ENCODE results near the gene ANKRD40CL. TPM values are rescaled to one million over a fixed set of nuclear protein-coding genes. Genes with fewer than 3 reads are reported as not detected.
A peak's percentile ranks its signal among the peaks of the same experiment; 100 is the strongest.

The ANKRD40CL gene, protein sequence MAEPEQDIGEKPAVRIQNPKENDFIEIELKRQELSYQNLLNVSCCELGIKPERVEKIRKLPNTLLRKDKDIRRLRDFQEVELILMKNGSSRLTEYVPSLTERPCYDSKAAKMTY
- not detected for total RNA-seq
- not detected for polyA plus RNA-seq

DNA sequence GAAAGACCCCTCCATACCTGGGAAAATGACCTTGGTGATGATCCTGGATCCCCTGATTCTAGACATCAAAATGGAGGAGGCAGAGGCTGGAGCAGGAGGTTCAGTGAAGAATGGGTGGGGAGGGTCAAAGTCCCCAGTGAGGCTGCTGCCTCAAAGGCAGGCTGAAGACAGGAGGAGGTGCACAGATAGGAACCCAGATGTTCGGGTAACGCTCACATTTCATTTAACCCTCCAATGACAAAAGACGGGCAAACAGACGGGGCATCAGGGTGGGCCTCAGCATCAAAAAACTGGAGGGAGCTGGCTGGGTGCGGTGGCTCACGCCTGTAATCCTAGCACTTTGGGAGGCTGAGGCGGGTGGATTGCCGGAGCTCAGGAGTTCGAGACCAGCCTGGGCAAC, at the start of gene ANKRD40CL:
Gene ANKRD40CL (minus strand): TSS at position 73 of the 400 bp plus-strand sequence. CDS start 605 bp downstream, outside the sequence.
- ATAC-seq (ENCODE audit: low read depth in 2 of 2) = no peak
- H3K4me3 ChIP-seq (ENCODE audit: low read depth, low read length) = no peak within 1 kb of the TSS
- no peaks in the 10 kb centered on the region for H3K36me3 ChIP-seq (ENCODE audit: control insufficient read depth, insufficient read depth, low read length)
- Mint-ChIP-seq H3K4me1 (peaks cover 4 to 11% (median 8%) of the 10 kb centered on the region in 4 donors), H3K27ac (peak within 1 kb of the TSS in 1 of 3 donors; percentile 31), H3K9me3 (peaks cover 0 to 2% (median 0%) of the 10 kb centered on the region in 7 donors), H3K36me3 (no peaks in the 10 kb centered on the region), H3K4me3 (no peak within 1 kb of the TSS), H3K27me3 (peaks cover 25% of the 10 kb centered on the region)
- DNase-seq = no peak
- no peaks in the 10 kb centered on the region for H3K4me1 ChIP-seq (ENCODE audit: control insufficient read depth, insufficient read depth, low read length, poor library complexity, severe bottlenecking)
- no peak within 1 kb of the TSS for H3K27ac ChIP-seq (ENCODE audit: insufficient read depth, low read length, poor library complexity, severe bottlenecking)
- no peaks in the 10 kb centered on the region for H3K9me3 ChIP-seq (ENCODE audit: control insufficient read depth in 2 of 2, low read length in 2 of 2)
- peaks cover 14% of the 10 kb centered on the region for H3K27me3 ChIP-seq (ENCODE audit: control insufficient read depth, insufficient read depth, low read length)

DNA sequence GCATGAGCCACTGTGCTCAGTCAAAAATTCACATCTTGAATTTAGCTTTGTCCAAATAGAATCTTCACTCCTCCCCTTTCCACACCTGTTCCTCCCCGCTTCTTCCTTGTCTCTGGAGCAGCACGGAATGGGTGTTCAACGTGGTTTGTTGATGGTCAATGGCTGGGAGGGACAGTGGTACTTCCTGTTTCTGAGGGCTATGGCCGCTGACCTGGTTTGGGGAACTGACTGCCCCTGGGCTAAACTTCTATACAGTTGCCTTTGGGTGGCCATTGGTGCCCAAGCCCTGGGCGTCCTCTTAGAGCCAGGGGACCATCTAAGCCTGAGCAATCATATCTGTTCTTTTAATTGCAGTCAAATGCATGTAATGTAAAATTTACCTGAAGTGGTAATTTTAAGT, 49.0 kb upstream of the ANKRD40CL start:
- no peak overlapping the region for H3K27ac Mint-ChIP-seq
- H3K4me1 Mint-ChIP-seq = no peaks in the 10 kb centered on the region
- H3K36me3 Mint-ChIP-seq = no peaks in the 10 kb centered on the region
- peaks cover 5% of the 10 kb centered on the region for H3K4me1 ChIP-seq (ENCODE audit: control insufficient read depth, insufficient read depth, low read length, poor library complexity, severe bottlenecking)
- no peaks in the 10 kb centered on the region for H3K9me3 ChIP-seq (ENCODE audit: control insufficient read depth in 2 of 2, low read length in 2 of 2)
- ATAC-seq (ENCODE audit: low read depth in 2 of 2) (no peak), DNase-seq (no peak)
- H3K4me3 Mint-ChIP-seq = no peak overlapping the region
- no peak overlapping the region for H3K4me3 ChIP-seq (ENCODE audit: low read depth, low read length)
- no peaks in the 10 kb centered on the region for H3K9me3 Mint-ChIP-seq
- peaks cover 22% of the 10 kb centered on the region for H3K27me3 Mint-ChIP-seq
- no peaks in the 10 kb centered on the region for H3K36me3 ChIP-seq (ENCODE audit: control insufficient read depth, insufficient read depth, low read length)
- H3K27ac ChIP-seq (ENCODE audit: insufficient read depth, low read length, poor library complexity, severe bottlenecking) = no peak overlapping the region
- peaks cover 2% of the 10 kb centered on the region for H3K27me3 ChIP-seq (ENCODE audit: control insufficient read depth, insufficient read depth, low read length)

DNA sequence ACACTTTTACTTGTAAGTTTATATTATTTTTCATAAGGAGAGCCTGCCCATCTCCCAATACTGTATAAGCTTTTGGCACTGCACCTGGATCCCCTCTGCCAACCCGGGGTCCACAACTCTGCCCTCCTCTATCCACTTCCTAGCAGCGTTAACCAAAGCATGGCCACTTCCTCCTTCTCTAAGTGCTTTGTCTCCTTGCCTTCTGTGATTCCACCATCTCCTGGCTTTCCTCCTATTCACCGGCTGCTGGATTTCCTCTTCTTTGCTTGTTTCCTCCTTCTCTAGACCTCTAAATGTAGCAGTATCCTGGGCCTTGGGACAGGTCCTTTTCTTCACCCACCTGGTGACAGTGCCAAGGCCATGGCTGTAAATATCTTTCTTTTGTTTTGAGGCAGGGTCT, 48.1 kb upstream of the ANKRD40CL start:
- Mint-ChIP-seq H3K4me1 (no peaks in the 10 kb centered on the region), H3K36me3 (no peaks in the 10 kb centered on the region), H3K27me3 (peaks cover 22% of the 10 kb centered on the region), H3K9me3 (no peaks in the 10 kb centered on the region), H3K4me3 (no peak overlapping the region), H3K27ac (no peak overlapping the region)
- DNase-seq = no peak
- H3K27me3 ChIP-seq (ENCODE audit: control insufficient read depth, insufficient read depth, low read length) = peaks cover 2% of the 10 kb centered on the region
- H3K27ac ChIP-seq (ENCODE audit: insufficient read depth, low read length, poor library complexity, severe bottlenecking) = no peak overlapping the region
- no peak for ATAC-seq (ENCODE audit: low read depth in 2 of 2)
- peaks cover 5% of the 10 kb centered on the region for H3K4me1 ChIP-seq (ENCODE audit: control insufficient read depth, insufficient read depth, low read length, poor library complexity, severe bottlenecking)
- H3K36me3 ChIP-seq (ENCODE audit: control insufficient read depth, insufficient read depth, low read length) = no peaks in the 10 kb centered on the region
- H3K9me3 ChIP-seq (ENCODE audit: control insufficient read depth in 2 of 2, low read length in 2 of 2) = no peaks in the 10 kb centered on the region
- H3K4me3 ChIP-seq (ENCODE audit: low read depth, low read length) = no peak overlapping the region

DNA sequence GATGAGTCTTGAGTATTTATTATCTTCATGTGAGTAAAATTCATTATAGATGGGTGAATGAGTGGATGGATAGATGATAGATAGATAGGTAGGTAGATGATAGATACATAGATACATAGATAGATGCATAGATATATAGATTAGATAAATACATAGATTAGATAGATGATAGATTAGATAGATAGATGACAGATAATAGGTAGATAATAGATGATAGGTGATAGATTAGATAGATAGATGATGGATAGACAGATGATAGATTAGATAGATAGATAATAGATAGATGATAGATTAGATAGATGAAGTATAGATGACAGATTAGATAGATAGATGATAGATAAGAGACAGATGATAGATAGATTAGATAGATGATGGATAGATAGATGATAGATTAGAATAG, 46.3 kb upstream of the ANKRD40CL start:
- H3K36me3 Mint-ChIP-seq = peaks cover 4% of the 10 kb centered on the region
- no peak overlapping the region for H3K4me3 Mint-ChIP-seq

DNA sequence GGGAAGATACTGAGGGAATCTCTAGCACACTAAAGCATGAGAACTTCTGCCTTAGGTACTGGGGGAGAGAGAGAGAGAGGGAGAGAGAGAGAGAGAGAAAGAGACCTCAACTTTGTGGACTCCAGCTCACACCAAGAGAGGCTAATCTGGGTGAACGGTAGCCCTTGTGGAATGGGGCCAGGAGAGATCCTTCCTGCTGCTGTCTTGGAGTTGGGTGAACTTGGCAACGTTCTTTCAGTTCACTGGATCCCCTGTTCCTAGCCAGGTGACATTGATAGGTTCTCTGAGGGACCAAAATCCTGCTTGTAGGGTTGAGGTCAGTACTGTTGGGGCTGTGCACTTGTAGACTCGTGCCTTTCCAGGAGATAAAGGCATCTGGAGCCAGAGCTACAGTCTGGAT, 41.6 kb upstream of the ANKRD40CL start:
- ATAC-seq (ENCODE audit: low read depth in 2 of 2) (no peak), DNase-seq (no peak)
- Histone ChIP-seq H3K27ac (ENCODE audit: insufficient read depth, low read length, poor library complexity, severe bottlenecking) (no peak overlapping the region), H3K36me3 (ENCODE audit: control insufficient read depth, insufficient read depth, low read length) (no peaks in the 10 kb centered on the region), H3K9me3 (ENCODE audit: control insufficient read depth in 2 of 2, low read length in 2 of 2) (no peaks in the 10 kb centered on the region), H3K4me3 (ENCODE audit: low read depth, low read length) (no peak overlapping the region), H3K4me1 (ENCODE audit: control insufficient read depth, insufficient read depth, low read length, poor library complexity, severe bottlenecking) (no peaks in the 10 kb centered on the region), H3K27me3 (ENCODE audit: control insufficient read depth, insufficient read depth, low read length) (no peaks in the 10 kb centered on the region)
- H3K27ac Mint-ChIP-seq = no peak overlapping the region
- H3K4me3 Mint-ChIP-seq = no peak overlapping the region
- no peaks in the 10 kb centered on the region for H3K4me1 Mint-ChIP-seq
- H3K27me3 Mint-ChIP-seq = peaks cover 13% of the 10 kb centered on the region
- peaks cover 4% of the 10 kb centered on the region for H3K36me3 Mint-ChIP-seq
- peaks cover 0 to 2% (median 0%) of the 10 kb centered on the region in 7 donors for H3K9me3 Mint-ChIP-seq

More for the DNA sequence above, 46.3 kb upstream of the ANKRD40CL start:
- no peaks in the 10 kb centered on the region for H3K9me3 ChIP-seq (ENCODE audit: control insufficient read depth in 2 of 2, low read length in 2 of 2)
- H3K4me3 ChIP-seq (ENCODE audit: low read depth, low read length) = no peak overlapping the region
- H3K27ac ChIP-seq (ENCODE audit: insufficient read depth, low read length, poor library complexity, severe bottlenecking) = no peak overlapping the region
- ATAC-seq (ENCODE audit: low read depth in 2 of 2) = no peak
- peaks cover 2% of the 10 kb centered on the region for H3K27me3 ChIP-seq (ENCODE audit: control insufficient read depth, insufficient read depth, low read length)
- Mint-ChIP-seq H3K4me1 (no peaks in the 10 kb centered on the region), H3K27ac (no peak overlapping the region), H3K9me3 (peaks cover 0 to 2% (median 0%) of the 10 kb centered on the region in 7 donors), H3K27me3 (peaks cover 22% of the 10 kb centered on the region)
- no peaks in the 10 kb centered on the region for H3K36me3 ChIP-seq (ENCODE audit: control insufficient read depth, insufficient read depth, low read length)
- peaks cover 5% of the 10 kb centered on the region for H3K4me1 ChIP-seq (ENCODE audit: control insufficient read depth, insufficient read depth, low read length, poor library complexity, severe bottlenecking)
- DNase-seq = no peak

DNA sequence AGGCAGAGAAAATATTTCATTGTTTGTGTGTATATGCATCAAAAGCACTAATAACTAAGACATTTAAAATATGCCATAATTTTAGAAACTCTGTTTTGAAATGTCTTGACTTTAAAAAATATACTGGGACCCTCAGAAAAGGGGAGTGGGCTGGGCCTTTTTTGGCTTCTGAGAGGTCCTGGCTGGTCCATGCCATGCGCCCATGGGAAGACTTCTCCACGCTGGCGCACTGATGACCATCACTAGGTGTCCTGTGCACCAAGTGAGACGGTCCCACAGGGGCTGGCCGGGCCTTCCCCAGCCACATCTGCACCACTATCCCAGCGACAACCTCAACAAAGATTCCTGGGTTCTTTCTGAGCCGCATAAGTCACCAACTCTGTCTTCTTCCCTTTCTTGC, 41.1 kb upstream of the ANKRD40CL start:
- Mint-ChIP-seq H3K36me3 (peaks cover 4% of the 10 kb centered on the region), H3K4me3 (no peak overlapping the region), H3K27ac (no peak overlapping the region), H3K9me3 (peaks cover 0 to 2% (median 0%) of the 10 kb centered on the region in 7 donors), H3K27me3 (peaks cover 11% of the 10 kb centered on the region), H3K4me1 (no peaks in the 10 kb centered on the region)
- DNase-seq = no peak
- Histone ChIP-seq H3K4me1 (ENCODE audit: control insufficient read depth, insufficient read depth, low read length, poor library complexity, severe bottlenecking) (no peaks in the 10 kb centered on the region), H3K9me3 (ENCODE audit: control insufficient read depth in 2 of 2, low read length in 2 of 2) (no peaks in the 10 kb centered on the region), H3K4me3 (ENCODE audit: low read depth, low read length) (no peak overlapping the region), H3K27ac (ENCODE audit: insufficient read depth, low read length, poor library complexity, severe bottlenecking) (no peak overlapping the region), H3K27me3 (ENCODE audit: control insufficient read depth, insufficient read depth, low read length) (no peaks in the 10 kb centered on the region), H3K36me3 (ENCODE audit: control insufficient read depth, insufficient read depth, low read length) (no peaks in the 10 kb centered on the region)
- ATAC-seq (ENCODE audit: low read depth in 2 of 2) = no peak

DNA sequence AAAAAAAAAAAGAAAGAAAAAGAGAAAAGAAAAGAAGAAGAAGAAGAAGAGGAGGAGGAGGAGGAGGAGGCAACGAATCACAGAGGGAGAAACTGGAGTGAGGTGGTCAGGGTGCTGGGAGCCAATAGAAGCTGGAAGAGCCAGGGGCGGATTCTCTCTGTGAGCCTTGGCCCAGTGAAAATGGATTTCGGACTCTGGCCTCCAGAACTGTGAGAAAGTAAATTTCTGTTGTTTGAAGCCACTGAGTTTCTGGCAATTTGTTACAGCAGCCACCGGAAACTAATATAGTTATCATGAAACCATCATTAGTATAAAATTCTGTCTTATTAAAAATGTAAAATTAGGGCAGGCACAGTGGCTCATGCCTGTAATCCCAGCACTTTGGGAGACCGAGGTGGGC, 40.4 kb upstream of the ANKRD40CL start:
- H3K27me3 Mint-ChIP-seq = peaks cover 7% of the 10 kb centered on the region

DNA sequence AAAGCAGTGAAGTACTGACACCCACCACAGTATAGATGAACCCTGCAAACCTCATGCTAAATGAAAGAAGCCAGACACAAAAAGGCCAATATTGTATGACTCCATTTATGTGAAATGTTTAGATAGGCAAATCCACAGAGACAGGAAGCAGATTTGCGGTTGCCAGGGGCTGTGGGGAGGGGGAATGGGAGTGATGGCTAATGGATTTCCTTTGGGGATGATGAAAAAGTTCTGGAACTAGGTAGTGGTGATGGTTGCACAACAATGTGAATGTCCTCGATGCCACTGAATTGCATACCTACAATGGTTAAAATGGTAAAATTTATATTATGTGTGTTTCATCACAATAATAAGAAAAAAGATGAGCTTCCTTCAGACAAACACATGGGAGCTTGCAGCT, 39.7 kb upstream of the ANKRD40CL start:
- no peak for ATAC-seq (ENCODE audit: low read depth in 2 of 2)
- Mint-ChIP-seq H3K4me1 (no peaks in the 10 kb centered on the region), H3K27ac (no peak overlapping the region), H3K36me3 (peaks cover 4% of the 10 kb centered on the region), H3K9me3 (peaks cover 0 to 2% (median 0%) of the 10 kb centered on the region in 7 donors), H3K27me3 (peaks cover 4% of the 10 kb centered on the region), H3K4me3 (no peak overlapping the region)
- no peaks in the 10 kb centered on the region for H3K36me3 ChIP-seq (ENCODE audit: control insufficient read depth, insufficient read depth, low read length)
- no peak overlapping the region for H3K27ac ChIP-seq (ENCODE audit: insufficient read depth, low read length, poor library complexity, severe bottlenecking)
- DNase-seq = no peak
- no peak overlapping the region for H3K4me3 ChIP-seq (ENCODE audit: low read depth, low read length)
- no peaks in the 10 kb centered on the region for H3K9me3 ChIP-seq (ENCODE audit: control insufficient read depth in 2 of 2, low read length in 2 of 2)
- no peaks in the 10 kb centered on the region for H3K4me1 ChIP-seq (ENCODE audit: control insufficient read depth, insufficient read depth, low read length, poor library complexity, severe bottlenecking)
- H3K27me3 ChIP-seq (ENCODE audit: control insufficient read depth, insufficient read depth, low read length) = no peaks in the 10 kb centered on the region

More for the DNA sequence above, 40.4 kb upstream of the ANKRD40CL start:
- no peak overlapping the region for H3K27ac ChIP-seq (ENCODE audit: insufficient read depth, low read length, poor library complexity, severe bottlenecking)
- DNase-seq (no peak), ATAC-seq (ENCODE audit: low read depth in 2 of 2) (no peak)
- Mint-ChIP-seq H3K4me1 (no peaks in the 10 kb centered on the region), H3K4me3 (no peak overlapping the region), H3K36me3 (peaks cover 4% of the 10 kb centered on the region), H3K27ac (no peak overlapping the region), H3K9me3 (peaks cover 0 to 2% (median 0%) of the 10 kb centered on the region in 7 donors)
- no peak overlapping the region for H3K4me3 ChIP-seq (ENCODE audit: low read depth, low read length)
- no peaks in the 10 kb centered on the region for H3K4me1 ChIP-seq (ENCODE audit: control insufficient read depth, insufficient read depth, low read length, poor library complexity, severe bottlenecking)
- no peaks in the 10 kb centered on the region for H3K9me3 ChIP-seq (ENCODE audit: control insufficient read depth in 2 of 2, low read length in 2 of 2)
- no peaks in the 10 kb centered on the region for H3K27me3 ChIP-seq (ENCODE audit: control insufficient read depth, insufficient read depth, low read length)
- H3K36me3 ChIP-seq (ENCODE audit: control insufficient read depth, insufficient read depth, low read length) = no peaks in the 10 kb centered on the region
